HEK293 (cell line): Measurements from ENCODE around the gene LSP1.
"Not testable (repeated sequence)": the region's sequence is repeated elsewhere in the genome, so short reads cannot be mapped to it uniquely, and the experiment has no call there.

Source experiments
- CTCF ChIA-PET: fragments of 350-600 bp; formaldehyde crosslinking; extraction: SDS; loops from one replicate; lab custom pipeline; 2021; ENCODE audit warnings: antibody characterized with exemption; lab: Yijun Ruan, JAX
- POLR2A ChIA-PET: fragments of 300-600 bp; formaldehyde crosslinking; extraction: SDS; loops from one replicate; lab custom pipeline; 2020; ENCODE audit warnings: antibody characterized with exemption, inconsistent platforms; lab: Yijun Ruan, JAX
- H3K27ac ChIP-seq: fragments of 200-500 bp; sonication (Bioruptor generic); 2 replicates; pipeline ENCODE4 v1.5.1; 2014; ENCODE audit warnings: low read depth, low read length, control low read depth, inconsistent platforms; ENCODE audit errors: extremely low read depth
- H3K36me3 ChIP-seq, 2 experiments: fragments of 200-500 bp in 1 of 2; sonication (Bioruptor generic) in 1 of 2; 1 replicate in 1 of 2; 2 replicates in 1 of 2; pipeline ENCODE4 v1.5.1; 2014 to 2017; ENCODE audit warnings: inconsistent platforms in 2 of 2, low read length in 2 of 2; ENCODE audit not compliant: control insufficient read depth in 2 of 2, insufficient read depth in 1 of 2
- H3K4me1 ChIP-seq: fragments of 200-500 bp; sonication (Bioruptor generic); 2 replicates; pipeline ENCODE4 v1.5.1; 2014; ENCODE audit warnings: mild to moderate bottlenecking, low read length, inconsistent platforms; ENCODE audit not compliant: control insufficient read depth, insufficient read depth
- H3K4me3 ChIP-seq: 2 replicates; pipeline ENCODE4 v1.5.1; 2011; ENCODE audit warnings: low read depth, mild to moderate bottlenecking, control low read depth, low read length, moderate library complexity
- H3K9me3 ChIP-seq: fragments of 200-500 bp; sonication (Bioruptor generic); 2 replicates; pipeline ENCODE4 v1.5.1; 2014; ENCODE audit warnings: low read depth, low read length, inconsistent platforms; ENCODE audit not compliant: control insufficient read depth, insufficient read depth
- GFI1B ChIP-seq: fragments of 450-650 bp; formaldehyde crosslinking; IDR thresholded peaks from 2 replicates; pipeline ENCODE4 v1.5.1; 2016; ENCODE audit warnings: missing biosample characterization, missing genetic modification characterization
- GLIS1 ChIP-seq: fragments of 450-650 bp; formaldehyde crosslinking; IDR thresholded peaks from 2 replicates; pipeline ENCODE4 v1.5.1; 2016; ENCODE audit warnings: missing biosample characterization, missing genetic modification characterization
- HOXC10 ChIP-seq: sonication (generic); formaldehyde crosslinking; IDR thresholded peaks from 2 replicates; pipeline ENCODE4 v1.8.1; 2023; ENCODE audit warnings: mild to moderate bottlenecking, missing genetic modification reagents
- KLF7 ChIP-seq: fragments of 450-650 bp; formaldehyde crosslinking; IDR thresholded peaks from 2 replicates; pipeline ENCODE4 v1.5.1; 2016; ENCODE audit warnings: missing biosample characterization, missing genetic modification characterization, borderline replicate concordance
- KLF8 ChIP-seq: fragments of 450-650 bp; formaldehyde crosslinking; IDR thresholded peaks from 2 replicates; pipeline ENCODE4 v1.5.1; 2016; ENCODE audit warnings: missing biosample characterization, missing genetic modification characterization
- SCRT1 ChIP-seq: fragments of 450-650 bp; formaldehyde crosslinking; IDR thresholded peaks from 2 replicates; pipeline ENCODE4 v1.5.1; 2016; ENCODE audit warnings: missing biosample characterization, missing genetic modification characterization, borderline replicate concordance
- TRIM28 ChIP-seq: IDR thresholded peaks from 2 replicates; pipeline ENCODE4 v1.6.1; 2011; ENCODE audit warnings: low read length, control low read depth, borderline replicate concordance
- ZBTB8A ChIP-seq: fragments of 450-650 bp; formaldehyde crosslinking; IDR thresholded peaks from 2 replicates; pipeline ENCODE4 v1.5.1; 2016; ENCODE audit warnings: missing biosample characterization, missing genetic modification characterization
- ZNF146 ChIP-seq: fragments of 450-650 bp; formaldehyde crosslinking; IDR thresholded peaks from 2 replicates; pipeline ENCODE4 v1.5.1; 2016; ENCODE audit warnings: missing biosample characterization, missing genetic modification characterization
- ZNF155 ChIP-seq: fragments of 450-650 bp; formaldehyde crosslinking; IDR thresholded peaks from 2 replicates; pipeline ENCODE4 v1.5.1; 2016; ENCODE audit warnings: missing biosample characterization, missing genetic modification characterization
- ZNF19 ChIP-seq: fragments of 450-650 bp; formaldehyde crosslinking; IDR thresholded peaks from 2 replicates; pipeline ENCODE4; 2016; ENCODE audit warnings: missing biosample characterization, missing genetic modification characterization, low read depth
- ZNF214 ChIP-seq: fragments of 450-650 bp; formaldehyde crosslinking; IDR thresholded peaks from 2 replicates; pipeline ENCODE4 v1.5.1; 2017; ENCODE audit warnings: missing biosample characterization, mild to moderate bottlenecking, missing genetic modification characterization, borderline replicate concordance
- ZNF266 ChIP-seq: fragments of 450-650 bp; formaldehyde crosslinking; IDR thresholded peaks from 2 replicates; pipeline ENCODE4 v1.5.1; 2016; ENCODE audit warnings: missing biosample characterization, missing genetic modification characterization, low read depth
- ZNF292 ChIP-seq: fragments of 450-650 bp; formaldehyde crosslinking; IDR thresholded peaks from 2 replicates; pipeline ENCODE4 v1.5.1; 2016; ENCODE audit warnings: low read depth, missing biosample characterization, missing genetic modification characterization, borderline replicate concordance
- ZNF302 ChIP-seq: fragments of 450-650 bp; formaldehyde crosslinking; IDR thresholded peaks from 2 replicates; pipeline ENCODE4 v1.5.1; 2016; ENCODE audit warnings: missing biosample characterization, missing genetic modification characterization, low read depth
- ZNF473 ChIP-seq: fragments of 450-650 bp; formaldehyde crosslinking; IDR thresholded peaks from 2 replicates; pipeline ENCODE4 v1.5.1; 2017; ENCODE audit warnings: missing biosample characterization, missing genetic modification characterization
- ZNF510 ChIP-seq: fragments of 450-650 bp; formaldehyde crosslinking; IDR thresholded peaks from 2 replicates; pipeline ENCODE4 v1.5.1; 2018; ENCODE audit warnings: mild to moderate bottlenecking, missing genetic modification characterization, missing biosample characterization; ENCODE audit not compliant: insufficient replicate concordance
- ZNF596 ChIP-seq: fragments of 450-650 bp; IDR thresholded peaks from 2 replicates; pipeline ENCODE4 v1.5.0; 2018; ENCODE audit warnings: missing biosample characterization, mild to moderate bottlenecking, missing genetic modification characterization, moderate library complexity
- ZXDB ChIP-seq: fragments of 450-650 bp; formaldehyde crosslinking; IDR thresholded peaks from 2 replicates; pipeline ENCODE4 v1.5.1; 2016; ENCODE audit warnings: missing biosample characterization, missing genetic modification characterization
- TF ChIP-seq, protein P1 (sequence below): fragments of 450-650 bp; formaldehyde crosslinking; IDR thresholded peaks from 2 replicates; pipeline ENCODE4 v1.5.1; 2017; ENCODE audit warnings: missing biosample characterization, missing genetic modification characterization
- TF ChIP-seq, protein P2 (sequence below): fragments of 450-650 bp; formaldehyde crosslinking; IDR thresholded peaks from 2 replicates; pipeline ENCODE4 v1.5.1; 2016; ENCODE audit warnings: missing biosample characterization, missing genetic modification characterization
- TF ChIP-seq, protein P3 (sequence below): fragments of 450-650 bp; formaldehyde crosslinking; IDR thresholded peaks from 2 replicates; pipeline ENCODE4 v1.5.1; 2016; ENCODE audit warnings: missing biosample characterization, missing genetic modification characterization, borderline replicate concordance

Gene LSP1

DNA sequence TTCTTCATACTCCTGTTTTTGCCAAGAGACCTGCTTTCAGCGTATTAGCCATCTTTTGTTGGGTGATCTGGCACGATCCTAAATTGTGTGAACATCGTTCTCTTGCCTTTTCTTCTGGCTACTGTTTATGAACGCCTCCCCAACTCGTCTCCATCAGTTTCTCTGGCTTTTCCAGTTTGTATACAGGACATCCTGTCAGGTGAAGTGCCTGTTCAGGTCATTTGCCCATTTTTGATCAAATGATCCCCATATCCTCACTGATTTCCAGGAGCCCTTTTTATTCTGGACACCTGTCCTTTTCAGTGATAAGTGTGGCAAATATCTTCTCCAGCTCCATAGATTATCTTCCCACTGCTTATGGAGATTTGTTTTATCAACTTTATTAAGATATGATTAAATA lies 40.6 kb upstream of the LSP1 start:
- no peak overlapping the region for H3K4me3 ChIP-seq
- no peaks in the 10 kb centered on the region for H3K9me3 ChIP-seq
- no peaks in the 10 kb centered on the region for H3K36me3 ChIP-seq
- CTCF ChIA-PET, result no interaction called here
- H3K4me1 ChIP-seq, result no peaks in the 10 kb centered on the region
- POLR2A ChIA-PET, result no interaction called here
- TF ChIP-seq TRIM28 (no peak), ZNF510 (tag by site-specific recombination) (no peak), HOXC10 (no peak)
- TF ChIP-seq, protein P1, sequence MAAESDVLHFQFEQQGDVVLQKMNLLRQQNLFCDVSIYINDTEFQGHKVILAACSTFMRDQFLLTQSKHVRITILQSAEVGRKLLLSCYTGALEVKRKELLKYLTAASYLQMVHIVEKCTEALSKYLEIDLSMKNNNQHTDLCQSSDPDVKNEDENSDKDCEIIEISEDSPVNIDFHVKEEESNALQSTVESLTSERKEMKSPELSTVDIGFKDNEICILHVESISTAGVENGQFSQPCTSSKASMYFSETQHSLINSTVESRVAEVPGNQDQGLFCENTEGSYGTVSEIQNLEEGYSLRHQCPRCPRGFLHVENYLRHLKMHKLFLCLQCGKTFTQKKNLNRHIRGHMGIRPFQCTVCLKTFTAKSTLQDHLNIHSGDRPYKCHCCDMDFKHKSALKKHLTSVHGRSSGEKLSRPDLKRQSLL (tag by site-specific recombination), result no peak
- H3K27ac ChIP-seq, result no peak overlapping the region

DNA sequence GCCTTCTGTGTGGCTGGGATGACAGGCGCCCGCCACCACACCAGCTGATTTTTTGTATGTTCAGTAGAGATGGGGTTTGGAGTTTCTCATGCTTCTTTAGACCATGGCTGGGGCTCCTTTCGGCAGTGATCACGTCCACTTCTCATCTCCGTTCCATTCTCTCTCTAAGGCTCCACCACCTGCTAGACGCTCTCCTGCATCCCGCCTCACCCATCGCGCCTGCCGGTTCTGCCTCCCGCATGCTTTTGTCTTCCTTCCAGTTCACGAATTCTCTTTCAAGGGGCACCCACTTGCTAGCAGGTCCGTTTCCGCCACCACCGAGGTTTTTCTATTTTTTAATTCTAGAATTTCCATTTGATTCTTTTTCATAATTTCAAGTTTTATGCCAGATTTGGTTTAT lies 40.1 kb upstream of the LSP1 start:
- no peaks in the 10 kb centered on the region for H3K9me3 ChIP-seq
- H3K4me1 ChIP-seq, result no peaks in the 10 kb centered on the region
- no peak overlapping the region for H3K27ac ChIP-seq
- H3K36me3 ChIP-seq, result no peaks in the 10 kb centered on the region
- POLR2A ChIA-PET, result no interaction called here
- CTCF ChIA-PET, result no interaction called here
- no peak for TF ChIP-seq KLF8
- TF ChIP-seq ZNF302 (tag by site-specific recombination), result no peak
- TF ChIP-seq ZNF596, result no peak
- no peak for TF ChIP-seq GLIS1
- TF ChIP-seq ZBTB8A, result no peak
- no peak for TF ChIP-seq ZNF266 (tag by site-specific recombination)
- no peak for TF ChIP-seq ZNF146 (tag by site-specific recombination)
- TF ChIP-seq ZNF19 (tag by site-specific recombination), result no peak
- no peak for TF ChIP-seq GFI1B (tag by site-specific recombination)
- TF ChIP-seq ZXDB (tag by site-specific recombination), result no peak
- TF ChIP-seq ZNF214 (tag by site-specific recombination), result no peak
- no peak for TF ChIP-seq KLF7 (tag by site-specific recombination)
- TF ChIP-seq, protein P2, sequence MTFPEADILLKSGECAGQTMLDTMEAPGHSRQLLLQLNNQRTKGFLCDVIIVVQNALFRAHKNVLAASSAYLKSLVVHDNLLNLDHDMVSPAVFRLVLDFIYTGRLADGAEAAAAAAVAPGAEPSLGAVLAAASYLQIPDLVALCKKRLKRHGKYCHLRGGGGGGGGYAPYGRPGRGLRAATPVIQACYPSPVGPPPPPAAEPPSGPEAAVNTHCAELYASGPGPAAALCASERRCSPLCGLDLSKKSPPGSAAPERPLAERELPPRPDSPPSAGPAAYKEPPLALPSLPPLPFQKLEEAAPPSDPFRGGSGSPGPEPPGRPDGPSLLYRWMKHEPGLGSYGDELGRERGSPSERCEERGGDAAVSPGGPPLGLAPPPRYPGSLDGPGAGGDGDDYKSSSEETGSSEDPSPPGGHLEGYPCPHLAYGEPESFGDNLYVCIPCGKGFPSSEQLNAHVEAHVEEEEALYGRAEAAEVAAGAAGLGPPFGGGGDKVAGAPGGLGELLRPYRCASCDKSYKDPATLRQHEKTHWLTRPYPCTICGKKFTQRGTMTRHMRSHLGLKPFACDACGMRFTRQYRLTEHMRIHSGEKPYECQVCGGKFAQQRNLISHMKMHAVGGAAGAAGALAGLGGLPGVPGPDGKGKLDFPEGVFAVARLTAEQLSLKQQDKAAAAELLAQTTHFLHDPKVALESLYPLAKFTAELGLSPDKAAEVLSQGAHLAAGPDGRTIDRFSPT (tag by site-specific recombination), result no peak
- no peak for TF ChIP-seq SCRT1 (tag by site-specific recombination)
- TF ChIP-seq ZNF292, result no peak
- TF ChIP-seq, protein P3, sequence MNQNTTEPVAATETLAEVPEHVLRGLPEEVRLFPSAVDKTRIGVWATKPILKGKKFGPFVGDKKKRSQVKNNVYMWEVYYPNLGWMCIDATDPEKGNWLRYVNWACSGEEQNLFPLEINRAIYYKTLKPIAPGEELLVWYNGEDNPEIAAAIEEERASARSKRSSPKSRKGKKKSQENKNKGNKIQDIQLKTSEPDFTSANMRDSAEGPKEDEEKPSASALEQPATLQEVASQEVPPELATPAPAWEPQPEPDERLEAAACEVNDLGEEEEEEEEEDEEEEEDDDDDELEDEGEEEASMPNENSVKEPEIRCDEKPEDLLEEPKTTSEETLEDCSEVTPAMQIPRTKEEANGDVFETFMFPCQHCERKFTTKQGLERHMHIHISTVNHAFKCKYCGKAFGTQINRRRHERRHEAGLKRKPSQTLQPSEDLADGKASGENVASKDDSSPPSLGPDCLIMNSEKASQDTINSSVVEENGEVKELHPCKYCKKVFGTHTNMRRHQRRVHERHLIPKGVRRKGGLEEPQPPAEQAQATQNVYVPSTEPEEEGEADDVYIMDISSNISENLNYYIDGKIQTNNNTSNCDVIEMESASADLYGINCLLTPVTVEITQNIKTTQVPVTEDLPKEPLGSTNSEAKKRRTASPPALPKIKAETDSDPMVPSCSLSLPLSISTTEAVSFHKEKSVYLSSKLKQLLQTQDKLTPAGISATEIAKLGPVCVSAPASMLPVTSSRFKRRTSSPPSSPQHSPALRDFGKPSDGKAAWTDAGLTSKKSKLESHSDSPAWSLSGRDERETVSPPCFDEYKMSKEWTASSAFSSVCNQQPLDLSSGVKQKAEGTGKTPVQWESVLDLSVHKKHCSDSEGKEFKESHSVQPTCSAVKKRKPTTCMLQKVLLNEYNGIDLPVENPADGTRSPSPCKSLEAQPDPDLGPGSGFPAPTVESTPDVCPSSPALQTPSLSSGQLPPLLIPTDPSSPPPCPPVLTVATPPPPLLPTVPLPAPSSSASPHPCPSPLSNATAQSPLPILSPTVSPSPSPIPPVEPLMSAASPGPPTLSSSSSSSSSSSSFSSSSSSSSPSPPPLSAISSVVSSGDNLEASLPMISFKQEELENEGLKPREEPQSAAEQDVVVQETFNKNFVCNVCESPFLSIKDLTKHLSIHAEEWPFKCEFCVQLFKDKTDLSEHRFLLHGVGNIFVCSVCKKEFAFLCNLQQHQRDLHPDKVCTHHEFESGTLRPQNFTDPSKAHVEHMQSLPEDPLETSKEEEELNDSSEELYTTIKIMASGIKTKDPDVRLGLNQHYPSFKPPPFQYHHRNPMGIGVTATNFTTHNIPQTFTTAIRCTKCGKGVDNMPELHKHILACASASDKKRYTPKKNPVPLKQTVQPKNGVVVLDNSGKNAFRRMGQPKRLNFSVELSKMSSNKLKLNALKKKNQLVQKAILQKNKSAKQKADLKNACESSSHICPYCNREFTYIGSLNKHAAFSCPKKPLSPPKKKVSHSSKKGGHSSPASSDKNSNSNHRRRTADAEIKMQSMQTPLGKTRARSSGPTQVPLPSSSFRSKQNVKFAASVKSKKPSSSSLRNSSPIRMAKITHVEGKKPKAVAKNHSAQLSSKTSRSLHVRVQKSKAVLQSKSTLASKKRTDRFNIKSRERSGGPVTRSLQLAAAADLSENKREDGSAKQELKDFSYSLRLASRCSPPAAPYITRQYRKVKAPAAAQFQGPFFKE (tag by site-specific recombination), result no peak
- TF ChIP-seq ZNF155 (tag by site-specific recombination), result no peak
- TF ChIP-seq ZNF473 (tag by site-specific recombination), result no peak
- no peak for TF ChIP-seq HOXC10
- no peak overlapping the region for H3K4me3 ChIP-seq

DNA sequence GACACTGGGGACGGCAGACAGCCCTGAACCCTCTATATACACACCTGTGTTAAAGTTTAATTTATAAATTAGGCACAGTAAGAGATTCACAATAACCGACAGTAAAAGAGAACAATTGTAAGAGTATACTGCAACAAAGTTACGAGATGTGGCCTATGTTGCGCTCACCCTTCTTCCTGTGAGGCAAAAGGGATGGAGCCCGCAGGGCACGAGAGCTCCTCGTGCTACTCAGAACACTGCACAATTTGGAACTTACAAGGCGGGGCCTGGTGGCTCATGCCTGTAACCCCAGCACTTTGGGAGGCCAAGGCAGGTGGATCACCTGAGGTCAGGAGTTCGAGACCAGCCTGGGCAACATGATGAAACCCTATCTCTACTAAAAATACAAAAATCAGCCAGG lies 39.5 kb upstream of the LSP1 start:
- H3K27ac ChIP-seq, H3K4me1 ChIP-seq, H3K36me3 ChIP-seq, H3K4me3 ChIP-seq, H3K9me3 ChIP-seq: not testable (repeated sequence)
- ChIA-PET CTCF (interaction anchor here (0.7 kb wide), 1 partner anchor 22 kb away, joined by 3 read pairs; no protein-coding TSS in a partner anchor), POLR2A (interaction anchor here (0.7 kb wide), 1 partner anchor 13 kb away, joined by 3 read pairs; no protein-coding TSS in a partner anchor)
